Right atrium auricular region (tissue), 2 donors: Measurements from ENCODE around the gene ACSS2. TPM values are rescaled to one million over a fixed set of nuclear protein-coding genes. Genes with fewer than 3 reads are reported as not detected.
"Not testable (repeated sequence)": the region's sequence is repeated elsewhere in the genome, so short reads cannot be mapped to it uniquely, and the experiment has no call there.

Experiments used
- DNase-seq: peaks from one replicate; pipeline ENCODE4 v3.0.0-alpha.2; 2019; ENCODE audit warnings: low spot score
- H3K27ac ChIP-seq, 2 donors: fragments of 200-600 bp; sonication (generic); 1 replicate in 1 of 2; 2 replicates in 1 of 2; pipeline ENCODE4 v1.5.1; 2016 to 2019
- H3K27me3 ChIP-seq, 2 donors: fragments of 200-600 bp; sonication (generic); one replicate each; pipeline versions ENCODE4 v1.5.1 to v1.6.0; 2017 to 2019
- H3K36me3 ChIP-seq: fragments of 200-600 bp; sonication (generic); one replicate; pipeline ENCODE4 v1.5.1; 2016
- H3K4me1 ChIP-seq, 2 donors: fragments of 200-600 bp; sonication (generic); one replicate each; pipeline versions ENCODE4 v1.5.1 to v1.6.0; 2017 to 2019
- H3K4me3 ChIP-seq, 2 donors: fragments of 200-600 bp; sonication (generic); 1 replicate in 1 of 2; 2 replicates in 1 of 2; pipeline ENCODE4 v1.5.1; 2017 to 2019; ENCODE audit warnings: mild to moderate bottlenecking in 1 of 2, moderate library complexity in 1 of 2
- H3K9me3 ChIP-seq, 2 donors: fragments of 200-600 bp; sonication (generic); one replicate each; pipeline ENCODE4 v1.5.1; 2019
- total RNA-seq, 2 donors: library from RNA; depleted of rRNA; stranded (reverse); fragments of >200 nt; gene quantifications; one replicate each; pipeline ENCODE4 v1.1.0, GENCODE V29; 2016
- TF ChIP-seq, protein P1 (sequence below), 2 donors: fragments of 200-600 bp; sonication (generic); IDR thresholded peaks; one replicate each; pipeline ENCODE4 v1.5.1; 2019; ENCODE audit warnings: antibody characterized with exemption in 2 of 2

Gene ACSS2
- total RNA-seq, 2 donors from 2014 or later, result 64.6 to 89.4 TPM

DNA sequence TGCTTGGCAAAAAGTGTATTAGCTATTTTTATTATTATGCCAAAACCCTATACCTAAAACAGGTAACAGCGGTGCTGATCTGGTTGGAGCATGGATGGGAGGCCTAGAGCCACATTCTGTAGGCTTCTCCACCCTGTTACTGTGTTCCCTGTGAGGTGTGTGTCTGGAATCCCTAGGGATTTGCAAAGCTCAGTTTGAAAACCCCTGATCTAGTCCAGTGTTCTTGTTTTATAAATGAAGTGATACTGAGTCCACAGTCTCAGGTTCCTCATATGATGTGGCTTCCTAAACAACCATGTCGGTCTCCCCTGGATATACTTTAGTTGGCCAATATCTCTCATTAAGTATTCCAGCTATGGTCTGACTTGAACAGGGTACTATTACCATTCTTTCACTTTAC, 16.3 kb downstream of the ACSS2 start:
- no peaks in the 10 kb centered on the region for H3K36me3 ChIP-seq
- no peaks in the 10 kb centered on the region for H3K9me3 ChIP-seq
- no peak overlapping the region for H3K4me3 ChIP-seq
- TF ChIP-seq, protein P1, sequence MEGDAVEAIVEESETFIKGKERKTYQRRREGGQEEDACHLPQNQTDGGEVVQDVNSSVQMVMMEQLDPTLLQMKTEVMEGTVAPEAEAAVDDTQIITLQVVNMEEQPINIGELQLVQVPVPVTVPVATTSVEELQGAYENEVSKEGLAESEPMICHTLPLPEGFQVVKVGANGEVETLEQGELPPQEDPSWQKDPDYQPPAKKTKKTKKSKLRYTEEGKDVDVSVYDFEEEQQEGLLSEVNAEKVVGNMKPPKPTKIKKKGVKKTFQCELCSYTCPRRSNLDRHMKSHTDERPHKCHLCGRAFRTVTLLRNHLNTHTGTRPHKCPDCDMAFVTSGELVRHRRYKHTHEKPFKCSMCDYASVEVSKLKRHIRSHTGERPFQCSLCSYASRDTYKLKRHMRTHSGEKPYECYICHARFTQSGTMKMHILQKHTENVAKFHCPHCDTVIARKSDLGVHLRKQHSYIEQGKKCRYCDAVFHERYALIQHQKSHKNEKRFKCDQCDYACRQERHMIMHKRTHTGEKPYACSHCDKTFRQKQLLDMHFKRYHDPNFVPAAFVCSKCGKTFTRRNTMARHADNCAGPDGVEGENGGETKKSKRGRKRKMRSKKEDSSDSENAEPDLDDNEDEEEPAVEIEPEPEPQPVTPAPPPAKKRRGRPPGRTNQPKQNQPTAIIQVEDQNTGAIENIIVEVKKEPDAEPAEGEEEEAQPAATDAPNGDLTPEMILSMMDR (IDR thresholded peaks at IDR 0.05), result no peak
- H3K27me3 ChIP-seq, result no peaks in the 10 kb centered on the region
- H3K27ac ChIP-seq, result no peak overlapping the region
- no peak for DNase-seq
- peaks cover 0 to 8% of the 10 kb centered on the region in 2 donors for H3K4me1 ChIP-seq

GRCh38 chr20:34894723-34895122, 18.3 kb downstream of the ACSS2 start:
- DNase-seq, result no peak
- no peak overlapping the region for H3K4me3 ChIP-seq
- no peaks in the 10 kb centered on the region for H3K9me3 ChIP-seq
- TF ChIP-seq, protein P1 (IDR thresholded peaks at IDR 0.05), result no peak
- no peak overlapping the region for H3K27ac ChIP-seq
- H3K4me1 ChIP-seq, result peaks cover 0 to 8% of the 10 kb centered on the region in 2 donors
- H3K27me3 ChIP-seq, result no peaks in the 10 kb centered on the region
- H3K36me3 ChIP-seq, result no peaks in the 10 kb centered on the region

- no peaks in the 10 kb centered on the region for H3K36me3 ChIP-seq
- peaks cover 0 to 8% of the 10 kb centered on the region in 2 donors for H3K4me1 ChIP-seq
- H3K9me3 ChIP-seq, result no peaks in the 10 kb centered on the region
- no peak overlapping the region for H3K4me3 ChIP-seq
- TF ChIP-seq, protein P1 (IDR thresholded peaks at IDR 0.05), result no peak
- peak overlapping the region in 1 of 2 donors; percentile 39 for H3K27ac ChIP-seq
- DNase-seq, result no peak
- no peaks in the 10 kb centered on the region for H3K27me3 ChIP-seq
Observed at GRCh38 chr20:34895465-34895864, 19.1 kb downstream of the ACSS2 start.

DNA sequence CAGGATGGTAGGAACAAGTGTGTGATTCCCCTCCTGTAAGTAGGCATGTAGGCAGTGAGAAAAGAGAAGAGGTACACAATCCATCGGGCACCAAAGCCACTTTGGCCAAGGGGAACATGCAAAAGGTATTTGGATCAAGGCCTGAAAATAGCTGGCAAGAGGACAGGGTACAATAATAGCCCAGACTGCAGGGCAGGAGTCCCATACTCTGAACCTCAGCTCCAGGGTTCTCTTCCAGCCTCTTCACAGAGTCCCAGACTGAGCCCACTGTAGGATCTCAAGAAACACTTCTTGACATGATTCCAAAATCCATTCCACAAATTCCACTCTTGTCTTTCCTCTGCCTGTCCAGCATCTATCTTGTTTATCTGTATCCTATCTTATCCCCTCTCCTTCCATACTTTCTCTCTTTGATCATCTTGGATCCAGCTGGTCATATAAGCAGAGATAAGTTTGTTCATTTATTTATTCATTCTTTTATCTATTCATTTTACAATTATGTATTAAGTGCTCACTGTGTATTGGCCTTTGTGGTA, 19.7 kb downstream of the ACSS2 start:
- no peaks in the 10 kb centered on the region for H3K27me3 ChIP-seq
- H3K36me3 ChIP-seq, result no peaks in the 10 kb centered on the region
- no peak for DNase-seq
- peak overlapping the region in 1 of 2 donors; percentile 39 for H3K27ac ChIP-seq
- TF ChIP-seq, protein P1 (IDR thresholded peaks at IDR 0.05), result no peak
- no peaks in the 10 kb centered on the region for H3K9me3 ChIP-seq
- H3K4me3 ChIP-seq, result no peak overlapping the region
- peaks cover 0 to 8% of the 10 kb centered on the region in 2 donors for H3K4me1 ChIP-seq

DNA sequence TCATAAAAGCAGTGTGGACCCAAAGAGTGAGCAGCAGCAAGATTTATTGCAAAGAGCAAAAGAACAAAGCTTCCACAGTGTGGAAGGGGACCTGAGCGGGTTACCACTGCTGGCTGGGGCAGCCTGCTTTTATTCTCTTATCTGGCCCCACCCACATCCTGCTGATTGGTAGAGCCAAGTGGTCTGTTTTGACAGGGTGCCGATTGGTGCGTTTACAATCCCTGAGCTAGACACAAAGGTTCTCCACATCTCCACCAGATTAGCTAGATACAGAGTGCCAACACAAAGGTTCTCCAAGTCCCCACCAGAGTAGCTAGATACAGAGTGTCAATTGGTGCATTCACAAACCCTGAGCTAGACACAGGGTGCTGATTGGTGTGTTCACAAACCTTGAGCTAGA, 21.7 kb downstream of the ACSS2 start:
- H3K4me1 ChIP-seq, result not testable (repeated sequence)

GRCh38 chr20:34898731-34899130, 22.3 kb downstream of the ACSS2 start:
- not testable (repeated sequence) for H3K27me3 ChIP-seq, H3K27ac ChIP-seq, H3K4me1 ChIP-seq, H3K4me3 ChIP-seq, DNase-seq, H3K9me3 ChIP-seq, H3K36me3 ChIP-seq

More for the DNA sequence above, 21.7 kb downstream of the ACSS2 start:
- not testable (repeated sequence) for H3K27me3 ChIP-seq, H3K36me3 ChIP-seq, H3K9me3 ChIP-seq, DNase-seq, H3K4me3 ChIP-seq, H3K27ac ChIP-seq

GRCh38 chr20:34904202-34904621, 27.8 kb downstream of the ACSS2 start:
- Histone ChIP-seq H3K4me3 (no peak overlapping the region), H3K27me3 (no peaks in the 10 kb centered on the region), H3K36me3 (no peaks in the 10 kb centered on the region), H3K9me3 (no peaks in the 10 kb centered on the region), H3K4me1 (peaks cover 0 to 27% of the 10 kb centered on the region in 2 donors), H3K27ac (peak overlapping the region; percentile 11 to 27)
- TF ChIP-seq, protein P1 (IDR thresholded peaks at IDR 0.05), result no peak
- DNase-seq, result no peak
